NCI-H345 (cell line): ENCODE measurements around the gene KIF17.

Experiments
- DNase-seq: peaks from one replicate; lab custom pipeline; 2025; lab: John Stamatoyannopoulos, UW

KIF17 gene

GRCh38 chr1:20625176-20626097, 92.4 kb downstream of the KIF17 start:
- no peak for DNase-seq

- no peak for DNase-seq
Measured at GRCh38 chr1:20624709-20625108, 93.1 kb downstream of the KIF17 start.

- DNase-seq = no peak
Measured at GRCh38 chr1:20621012-20621411, 96.8 kb downstream of the KIF17 start.

GRCh38 chr1:20619999-20620398, 97.8 kb downstream of the KIF17 start:
- no peak for DNase-seq

GRCh38 chr1:20618550-20618949, 99.3 kb downstream of the KIF17 start:
- no peak for DNase-seq

- no peak for DNase-seq
Measured at GRCh38 chr1:20616847-20617487, 100.8 kb downstream of the KIF17 start.

GRCh38 chr1:20615946-20616846, 101.6 kb downstream of the KIF17 start:
- no peak for DNase-seq

- no peak for DNase-seq
Measured at GRCh38 chr1:20614131-20614579, 103.7 kb downstream of the KIF17 start.
